ENCODE results near the gene CCDC141.

DNA sequence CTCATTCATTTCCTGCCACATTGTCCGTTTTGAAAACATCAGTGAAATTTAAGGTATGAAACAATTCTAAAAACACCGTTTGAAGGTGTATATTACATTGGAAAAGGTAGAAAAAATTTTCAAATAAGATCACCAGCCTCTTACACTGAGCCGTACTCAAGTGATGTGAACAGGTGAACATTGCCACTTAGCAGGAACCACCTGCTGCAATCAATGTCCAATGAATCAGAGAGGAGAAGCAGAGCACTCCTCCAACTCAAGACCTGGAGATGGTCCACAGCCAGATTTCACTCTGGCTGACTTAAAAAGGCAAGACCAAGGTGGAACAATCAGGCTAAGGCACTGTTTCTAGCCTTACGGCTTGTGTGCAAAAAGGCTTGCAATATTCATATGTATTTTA is 132.4 kb downstream of the CCDC141 start:
- no peak for TF ChIP-seq POLR2A (IDR thresholded peaks at IDR 0.05)
- TF ChIP-seq, protein P1, sequence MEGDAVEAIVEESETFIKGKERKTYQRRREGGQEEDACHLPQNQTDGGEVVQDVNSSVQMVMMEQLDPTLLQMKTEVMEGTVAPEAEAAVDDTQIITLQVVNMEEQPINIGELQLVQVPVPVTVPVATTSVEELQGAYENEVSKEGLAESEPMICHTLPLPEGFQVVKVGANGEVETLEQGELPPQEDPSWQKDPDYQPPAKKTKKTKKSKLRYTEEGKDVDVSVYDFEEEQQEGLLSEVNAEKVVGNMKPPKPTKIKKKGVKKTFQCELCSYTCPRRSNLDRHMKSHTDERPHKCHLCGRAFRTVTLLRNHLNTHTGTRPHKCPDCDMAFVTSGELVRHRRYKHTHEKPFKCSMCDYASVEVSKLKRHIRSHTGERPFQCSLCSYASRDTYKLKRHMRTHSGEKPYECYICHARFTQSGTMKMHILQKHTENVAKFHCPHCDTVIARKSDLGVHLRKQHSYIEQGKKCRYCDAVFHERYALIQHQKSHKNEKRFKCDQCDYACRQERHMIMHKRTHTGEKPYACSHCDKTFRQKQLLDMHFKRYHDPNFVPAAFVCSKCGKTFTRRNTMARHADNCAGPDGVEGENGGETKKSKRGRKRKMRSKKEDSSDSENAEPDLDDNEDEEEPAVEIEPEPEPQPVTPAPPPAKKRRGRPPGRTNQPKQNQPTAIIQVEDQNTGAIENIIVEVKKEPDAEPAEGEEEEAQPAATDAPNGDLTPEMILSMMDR (IDR thresholded peaks at IDR 0.05), result no peak

All from Peyer's patch (tissue), 4 donors.